ENCODE measurements around the gene RBCK1.

Gene RBCK1

GRCh38 chr20:419556-420165, 11.6 kb downstream of the RBCK1 start:
- no peak for DNase-seq

GRCh38 chr20:420166-420620, 12.1 kb downstream of the RBCK1 start:
- no peak for DNase-seq

- DNase-seq: no peak
Observed at GRCh38 chr20:420721-421574, 12.8 kb downstream of the RBCK1 start.

GRCh38 chr20:421685-422250, 13.7 kb downstream of the RBCK1 start:
- DNase-seq: no peak

GRCh38 chr20:426566-426965, 18.5 kb downstream of the RBCK1 start:
- DNase-seq: no peak

GRCh38 chr20:427401-427800, 19.3 kb downstream of the RBCK1 start:
- DNase-seq: no peak

- no peak for DNase-seq
Observed at GRCh38 chr20:427849-428657, 20.0 kb downstream of the RBCK1 start.

GRCh38 chr20:428658-429200, 20.6 kb downstream of the RBCK1 start:
- no peak for DNase-seq

- DNase-seq: no peak
Observed at GRCh38 chr20:430091-430999, 22.2 kb downstream of the RBCK1 start.

GRCh38 chr20:431012-431904, 23.2 kb downstream of the RBCK1 start:
- DNase-seq: peak; percentile 44 to 47

GRCh38 chr20:432208-432607, 24.1 kb downstream of the RBCK1 start:
- no peak for DNase-seq

GRCh38 chr20:432677-433299, 24.7 kb downstream of the RBCK1 start:
- DNase-seq: no peak

GRCh38 chr20:433300-433975, 25.3 kb downstream of the RBCK1 start:
- DNase-seq: peak in 1 of 2 experiments; percentile 16

- no peak for DNase-seq
Observed at GRCh38 chr20:434221-434620, 26.1 kb downstream of the RBCK1 start.

GRCh38 chr20:434661-435419, 26.7 kb downstream of the RBCK1 start:
- no peak for DNase-seq

- no peak for DNase-seq
Observed at GRCh38 chr20:435558-435957, 27.5 kb downstream of the RBCK1 start.

GRCh38 chr20:436476-436875, 28.4 kb downstream of the RBCK1 start:
- DNase-seq: no peak

GRCh38 chr20:437787-438486, 29.8 kb downstream of the RBCK1 start:
- peak; percentile 39 to 51 for DNase-seq
